Esophagus squamous epithelium (tissue), 5 donors: ENCODE data around the gene ANKRD6. TPM values are rescaled to one million over a fixed set of nuclear protein-coding genes. Genes with fewer than 3 reads are reported as not detected.
"Not testable (repeated sequence)": the region's sequence is repeated elsewhere in the genome, so short reads cannot be mapped to it uniquely, and the experiment has no call there.

Source experiments
- DNase-seq: peaks from one replicate; lab custom pipeline; 2025; lab: John Stamatoyannopoulos, UW
- H3K27ac ChIP-seq, 4 donors: fragments of 200-600 bp; sonication (generic); one replicate each; pipeline ENCODE4 v1.5.1; 2016 to 2019; ENCODE audit warnings: mild to moderate bottlenecking in 1 of 4
- H3K27me3 ChIP-seq, 4 donors: fragments of 200-600 bp; sonication (generic); 1 replicate in 3 of 4; 2 replicates in 1 of 4; pipeline versions ENCODE4 v1.5.1 to v1.6.0; 2017 to 2021; ENCODE audit warnings: antibody characterized with exemption in 1 of 4
- H3K36me3 ChIP-seq, 3 donors: fragments of 200-600 bp; sonication (generic); one replicate each; pipeline ENCODE4 v1.5.1; 2016 to 2019
- H3K4me1 ChIP-seq, 3 donors: fragments of 200-600 bp; sonication (generic); one replicate each; pipeline ENCODE4 v1.5.1; 2017 to 2019
- H3K4me3 ChIP-seq, 4 donors: fragments of 200-600 bp; sonication (generic); 1 replicate in 3 of 4; 2 replicates in 1 of 4; pipeline ENCODE4 v1.5.1; 2016 to 2019; ENCODE audit warnings: mild to moderate bottlenecking in 2 of 4, moderate library complexity in 1 of 4
- H3K9me3 ChIP-seq, 3 donors: fragments of 200-600 bp; sonication (generic); one replicate each; pipeline ENCODE4 v1.5.1; 2016 to 2019
- CTCF ChIP-seq, 6 experiments: fragments of 450-650 bp in 4 of 6; fragments of 200-600 bp in 2 of 6; sonication (generic) in 2 of 6; IDR thresholded peaks; one replicate each; pipeline ENCODE4 v1.5.1; 2016 to 2019; ENCODE audit warnings: antibody characterized with exemption in 6 of 6, mild to moderate bottlenecking in 4 of 6, moderate library complexity in 4 of 6
- POLR2A ChIP-seq, 4 donors: fragments of 450-650 bp; IDR thresholded peaks; one replicate each; pipeline ENCODE4 v1.6.1; 2017; ENCODE audit warnings: antibody characterized with exemption in 4 of 4, mild to moderate bottlenecking in 4 of 4, moderate library complexity in 3 of 4
- WGBS, 2 donors: methylation state at CpG; one replicate each; pipeline ENCODE4 v1.1.5; 2018; 5-methylcytosine and 5-hydroxymethylcytosine counted together
- intact Hi-C: fragments of 100-400 bp; cut with DNase I; formaldehyde crosslinking; loops from one replicate; pipeline ENCODE4 v1.15.0; 2022
- total RNA-seq, 4 donors: library from RNA; depleted of rRNA; stranded (reverse); fragments of >200 nt; gene quantifications; one replicate each; pipeline ENCODE4 v1.1.0, GENCODE V29; 2016
- donor health status: DM: yes; HTN: yes; CAD: no.

The ANKRD6 gene
- total RNA-seq, 4 donors from 2014 or later = 5.8 to 12.0 (median 7.3) TPM

GRCh38 chr6:89630488-89630887, 197.5 kb downstream of the ANKRD6 start:
- WGBS, 2 donors = 85 to 92% methylated on average over 5 to 7 of the region's 9 CpGs
- H3K4me3 ChIP-seq = no peak overlapping the region
- intact Hi-C loops = no loop called here
- no peak overlapping the region for H3K27ac ChIP-seq
- H3K36me3 ChIP-seq = peaks cover 0 to 57% (median 0%) of the 10 kb centered on the region in 3 donors
- no peaks in the 10 kb centered on the region for H3K4me1 ChIP-seq
- no peaks in the 10 kb centered on the region for H3K9me3 ChIP-seq
- no peak for TF ChIP-seq POLR2A (IDR thresholded peaks at IDR 0.05)
- TF ChIP-seq CTCF (IDR thresholded peaks at IDR 0.05) = no peak
- no peak for DNase-seq
- no peaks in the 10 kb centered on the region for H3K27me3 ChIP-seq

GRCh38 chr6:89636412-89636811, 203.5 kb downstream of the ANKRD6 start:
- 90 to 98% methylated on average over 3 of the region's 3 CpGs for WGBS, 2 donors

GRCh38 chr6:89637960-89638319, 205.0 kb downstream of the ANKRD6 start:
- WGBS, 2 donors = 13 to 14% methylated on average over 7 of the region's 7 CpGs
- peaks cover 0 to 42% (median 4%) of the 10 kb centered on the region in 3 donors for H3K36me3 ChIP-seq
- DNase-seq = no peak
- no peaks in the 10 kb centered on the region for H3K27me3 ChIP-seq
- TF ChIP-seq POLR2A (IDR thresholded peaks at IDR 0.05) (no peak), CTCF (IDR thresholded peaks at IDR 0.05) (no peak)
- H3K9me3 ChIP-seq = no peaks in the 10 kb centered on the region
- H3K4me1 ChIP-seq = peaks cover 0 to 22% (median 8%) of the 10 kb centered on the region in 3 donors
- H3K27ac ChIP-seq = peak overlapping the region; percentile 89 to 98 (median 93)
- intact Hi-C loops = no loop called here
- H3K4me3 ChIP-seq = peak overlapping the region; percentile 64 to 88 (median 78)

More at GRCh38 chr6:89636412-89636811, 203.5 kb downstream of the ANKRD6 start:
- H3K36me3 ChIP-seq = peaks cover 0 to 28% (median 0%) of the 10 kb centered on the region in 3 donors
- H3K4me3 ChIP-seq, H3K27ac ChIP-seq, H3K27me3 ChIP-seq, intact Hi-C loops, H3K9me3 ChIP-seq, DNase-seq: not testable (repeated sequence)
- peaks cover 0 to 22% (median 8%) of the 10 kb centered on the region in 3 donors for H3K4me1 ChIP-seq

DNA sequence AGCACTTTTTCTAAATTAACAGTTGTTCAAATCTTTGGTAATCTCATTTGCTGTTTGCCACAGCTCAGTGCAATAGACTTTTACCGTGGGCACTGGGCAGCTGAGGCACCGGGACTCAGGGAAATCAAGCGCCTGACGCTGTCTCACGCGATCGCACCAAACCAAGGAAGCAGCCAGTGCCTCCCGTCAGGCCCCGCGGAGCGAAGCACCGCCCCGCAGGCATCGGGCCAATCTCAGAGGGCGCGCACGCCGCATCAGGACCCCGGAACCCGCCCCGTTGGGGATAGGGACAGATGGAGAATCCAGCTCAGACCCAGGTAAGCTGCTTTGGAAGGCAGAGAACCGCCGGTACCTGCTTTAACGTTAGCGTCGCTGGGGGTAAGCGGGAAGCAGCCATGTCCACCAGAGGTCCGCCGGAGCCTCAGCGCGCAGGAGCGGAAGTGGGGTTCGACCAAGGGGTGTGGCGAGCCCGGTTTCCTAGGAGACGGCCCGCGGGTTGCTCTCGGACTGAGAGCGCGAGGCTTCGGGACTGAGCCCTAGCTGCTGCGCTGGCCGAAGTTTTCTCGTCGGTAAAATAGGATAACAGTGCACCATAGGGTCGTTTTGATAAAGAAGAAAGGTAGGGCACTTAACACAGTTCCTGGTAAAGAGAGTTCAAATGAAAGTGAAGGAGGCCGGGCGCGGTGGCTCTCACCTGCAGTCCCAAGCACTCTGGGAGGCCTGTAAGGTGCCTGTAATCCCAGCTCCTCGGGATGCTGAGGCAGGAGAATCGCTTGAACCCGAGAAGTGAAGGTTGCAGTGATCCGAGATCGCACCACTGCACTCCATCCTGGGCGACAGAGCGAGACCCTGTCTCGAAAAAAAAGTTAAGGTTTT, 205.6 kb downstream of the ANKRD6 start, which contains the start of gene LYRM2:
Gene LYRM2 (minus strand): TSS at position 428 of the 876 bp plus-strand sequence. CDS start 31 bp downstream, at position 397.
- no peaks in the 10 kb centered on the region for H3K9me3 ChIP-seq
- DNase-seq = peak; percentile 73
- peak within 1 kb of the TSS; percentile 89 to 98 (median 93) for H3K27ac ChIP-seq
- no peaks in the 10 kb centered on the region for H3K27me3 ChIP-seq
- WGBS, 2 donors = 5 to 15% methylated on average over 9 to 16 of the region's 58 CpGs
- H3K36me3 ChIP-seq = peaks cover 0 to 48% (median 4%) of the 10 kb centered on the region in 3 donors
- peak in 1 of 6 experiments; percentile 32 for TF ChIP-seq CTCF (IDR thresholded peaks at IDR 0.05)
- TF ChIP-seq POLR2A (IDR thresholded peaks at IDR 0.05) = peak in 3 of 4 donors; percentile 61 to 78 (median 66)
- intact Hi-C loops = no loop called here
- peak within 1 kb of the TSS; percentile 64 to 88 (median 78) for H3K4me3 ChIP-seq
- H3K4me1 ChIP-seq = peaks cover 0 to 22% (median 8%) of the 10 kb centered on the region in 3 donors

GRCh38 chr6:89640804-89641203, 207.9 kb downstream of the ANKRD6 start:
- Histone ChIP-seq H3K27ac (no peak overlapping the region), H3K4me1 (peaks cover 0 to 33% (median 8%) of the 10 kb centered on the region in 3 donors), H3K4me3 (no peak overlapping the region), H3K27me3 (no peaks in the 10 kb centered on the region), H3K9me3 (no peaks in the 10 kb centered on the region), H3K36me3 (peaks cover 0 to 58% (median 4%) of the 10 kb centered on the region in 3 donors)
- intact Hi-C loops = no loop called here
- WGBS, 2 donors = 73 to 86% methylated on average over 4 of the region's 4 CpGs
- no peak for DNase-seq
- TF ChIP-seq POLR2A (IDR thresholded peaks at IDR 0.05) (no peak), CTCF (IDR thresholded peaks at IDR 0.05) (no peak)

- 100% methylated on average over 3 of the region's 3 CpGs for WGBS, 2 donors
- Histone ChIP-seq H3K36me3 (peaks cover 0 to 58% (median 4%) of the 10 kb centered on the region in 3 donors), H3K4me1 (peaks cover 0 to 33% (median 8%) of the 10 kb centered on the region in 3 donors)
- H3K9me3 ChIP-seq, H3K27ac ChIP-seq, H3K4me3 ChIP-seq, intact Hi-C loops, H3K27me3 ChIP-seq, DNase-seq: not testable (repeated sequence)
These were observed 208.6 kb downstream of the ANKRD6 start for GRCh38 chr6:89641581-89641980.
